Measurements from ENCODE around the gene LRRFIP1.

DNA sequence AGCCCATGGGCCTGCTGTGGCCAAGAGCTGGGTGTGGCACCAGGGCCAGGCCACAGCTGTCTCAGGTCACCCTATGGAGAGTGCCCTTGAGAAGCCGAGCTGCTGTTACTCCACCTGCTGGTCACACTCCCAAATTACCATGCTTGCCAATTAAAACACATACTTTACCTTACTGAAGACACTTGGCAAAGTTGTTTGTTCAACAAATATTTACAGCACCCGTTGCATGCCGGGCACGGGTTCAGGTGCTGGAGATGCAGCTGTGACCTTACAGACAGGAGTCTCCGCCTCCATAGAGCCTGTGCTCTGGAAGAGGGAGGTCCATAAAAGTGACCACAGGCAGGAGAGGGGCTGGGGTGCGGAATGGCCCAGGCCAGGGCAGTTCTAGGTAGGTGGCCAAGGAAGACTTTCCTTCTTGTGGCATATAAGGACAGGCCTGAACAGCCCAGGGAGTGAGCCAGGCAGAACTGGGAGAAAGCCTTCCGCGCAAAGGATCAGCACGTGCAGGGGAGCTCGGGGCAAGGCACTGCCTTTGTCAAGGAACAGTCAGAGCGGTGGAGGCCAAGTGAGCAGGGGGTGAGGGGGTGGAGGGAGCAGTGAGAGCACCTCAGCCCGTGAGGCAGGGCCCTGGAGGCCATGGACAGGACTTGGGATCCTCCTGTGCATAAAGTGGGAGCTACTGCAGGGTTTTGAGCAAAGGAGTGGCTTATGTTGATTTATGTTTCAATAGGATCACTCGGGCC, 147.6 kb downstream of the LRRFIP1 start:
- TF ChIP-seq, protein P1, sequence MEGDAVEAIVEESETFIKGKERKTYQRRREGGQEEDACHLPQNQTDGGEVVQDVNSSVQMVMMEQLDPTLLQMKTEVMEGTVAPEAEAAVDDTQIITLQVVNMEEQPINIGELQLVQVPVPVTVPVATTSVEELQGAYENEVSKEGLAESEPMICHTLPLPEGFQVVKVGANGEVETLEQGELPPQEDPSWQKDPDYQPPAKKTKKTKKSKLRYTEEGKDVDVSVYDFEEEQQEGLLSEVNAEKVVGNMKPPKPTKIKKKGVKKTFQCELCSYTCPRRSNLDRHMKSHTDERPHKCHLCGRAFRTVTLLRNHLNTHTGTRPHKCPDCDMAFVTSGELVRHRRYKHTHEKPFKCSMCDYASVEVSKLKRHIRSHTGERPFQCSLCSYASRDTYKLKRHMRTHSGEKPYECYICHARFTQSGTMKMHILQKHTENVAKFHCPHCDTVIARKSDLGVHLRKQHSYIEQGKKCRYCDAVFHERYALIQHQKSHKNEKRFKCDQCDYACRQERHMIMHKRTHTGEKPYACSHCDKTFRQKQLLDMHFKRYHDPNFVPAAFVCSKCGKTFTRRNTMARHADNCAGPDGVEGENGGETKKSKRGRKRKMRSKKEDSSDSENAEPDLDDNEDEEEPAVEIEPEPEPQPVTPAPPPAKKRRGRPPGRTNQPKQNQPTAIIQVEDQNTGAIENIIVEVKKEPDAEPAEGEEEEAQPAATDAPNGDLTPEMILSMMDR (IDR thresholded peaks at IDR 0.05): peak; percentile 43 to 62 (median 50)
- TF ChIP-seq POLR2A (IDR thresholded peaks at IDR 0.05): no peak

Measured in adrenal gland (tissue), 5 donors.